Amniotic stem cell (primary cell): ENCODE measurements around the gene UBTD2.

Experiments used
- DNase-seq: peaks from one replicate; lab custom pipeline; 2025; lab: John Stamatoyannopoulos, UW

Gene UBTD2

GRCh38 chr5:172169216-172169615, 114.3 kb downstream of the UBTD2 start:
- DNase-seq, result no peak

GRCh38 chr5:172168311-172168710, 115.3 kb downstream of the UBTD2 start:
- no peak for DNase-seq

- no peak for DNase-seq
These were observed 115.7 kb downstream of the UBTD2 start for GRCh38 chr5:172167895-172168294.

- no peak for DNase-seq
These were observed 117.3 kb downstream of the UBTD2 start for GRCh38 chr5:172166030-172166826.

- no peak for DNase-seq
These were observed 118.1 kb downstream of the UBTD2 start for GRCh38 chr5:172165465-172165864.

- no peak for DNase-seq
These were observed 118.8 kb downstream of the UBTD2 start for GRCh38 chr5:172164769-172165212.

DNA sequence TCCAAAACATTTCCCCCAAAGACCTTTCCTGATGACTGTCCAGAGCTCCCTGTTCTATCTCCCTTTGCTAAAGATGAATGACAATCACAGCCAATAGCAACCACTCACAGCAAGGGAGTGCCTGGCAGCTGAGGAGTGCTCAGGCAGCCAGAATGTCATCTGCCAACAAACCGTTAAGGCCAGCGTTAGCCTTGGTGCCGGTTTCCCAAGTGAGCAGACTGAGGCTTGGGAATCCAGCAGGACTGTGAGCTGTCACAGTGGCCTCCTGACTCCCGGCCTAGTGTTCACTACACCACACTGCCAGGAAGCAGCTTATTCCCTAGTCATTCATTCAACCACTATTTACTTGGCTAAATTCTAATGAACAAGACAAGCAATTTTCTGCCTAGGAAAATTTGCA, 120.2 kb downstream of the UBTD2 start:
- no peak for DNase-seq

- DNase-seq, result no peak
These were observed 120.6 kb downstream of the UBTD2 start for GRCh38 chr5:172162987-172163343.

DNA sequence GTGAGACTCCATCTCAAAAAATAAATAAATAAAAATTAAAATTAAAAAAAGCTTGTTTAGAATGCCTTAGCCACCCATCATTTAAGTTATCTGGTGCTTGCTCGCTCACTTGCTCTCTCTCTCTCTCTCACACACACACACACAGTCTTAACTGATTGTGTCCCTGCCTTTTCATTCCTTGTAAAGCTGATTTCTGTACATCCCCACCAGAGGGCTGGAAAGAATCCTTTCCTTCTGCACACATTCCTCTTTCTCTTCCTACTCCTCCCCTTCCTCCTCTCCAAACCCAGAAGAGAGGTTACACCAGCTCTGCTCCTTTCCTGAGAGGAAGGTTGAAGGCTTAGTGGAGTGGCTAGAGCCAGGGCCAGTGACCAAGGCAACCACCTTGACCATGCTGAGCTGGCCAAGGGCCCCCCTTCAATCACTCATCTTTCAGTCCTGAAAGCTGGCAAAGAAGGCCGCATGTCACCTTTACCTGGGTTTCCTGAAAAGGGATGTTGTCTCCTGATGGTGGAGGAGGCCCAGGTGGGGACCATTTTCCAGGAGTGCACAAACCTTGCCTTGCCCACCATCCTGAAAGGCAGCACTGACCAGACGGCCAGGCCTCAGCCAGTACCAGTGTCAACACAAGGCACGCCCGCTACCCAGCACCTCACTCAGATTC, 121.1 kb downstream of the UBTD2 start:
- no peak for DNase-seq

GRCh38 chr5:172160506-172160905, 123.1 kb downstream of the UBTD2 start:
- DNase-seq, result no peak
